ENCODE data around the gene WDR36. TPM values are rescaled to one million over a fixed set of nuclear protein-coding genes. Genes with fewer than 3 reads are reported as not detected.

The WDR36 gene
- total RNA-seq, result 27.5 TPM

GRCh38 chr5:111092062-111092853, at the start of gene WDR36:
WDR36 (plus strand) TSS chr5:111092348; CDS start chr5:111092457, 109 bp downstream.
- Histone ChIP-seq H3K4me1 (peaks cover 26% of the 10 kb centered on the region), H3K27me3 (no peaks in the 10 kb centered on the region), H3K4me3 (peak within 1 kb of the TSS; percentile 71 to 83), H3K9me3 (no peaks in the 10 kb centered on the region), H3K36me3 (peaks cover 0 to 11% of the 10 kb centered on the region in 2 donors), H3K27ac (peak within 1 kb of the TSS; percentile 37)
- intact Hi-C loops (cut with DNase I), result no loop called here
- DNase-seq (ENCODE audit: extremely low spot score in 2 of 2), result peak in 1 of 2 donors; percentile 95
- TF ChIP-seq POLR2AphosphoS5 (IDR thresholded peaks at IDR 0.05; ENCODE audit: insufficient read depth in 1 of 2, low read depth in 1 of 2) (peak; percentile 86 to 95), POLR2A (IDR thresholded peaks at IDR 0.05) (no peak)
- TF ChIP-seq, protein P1, sequence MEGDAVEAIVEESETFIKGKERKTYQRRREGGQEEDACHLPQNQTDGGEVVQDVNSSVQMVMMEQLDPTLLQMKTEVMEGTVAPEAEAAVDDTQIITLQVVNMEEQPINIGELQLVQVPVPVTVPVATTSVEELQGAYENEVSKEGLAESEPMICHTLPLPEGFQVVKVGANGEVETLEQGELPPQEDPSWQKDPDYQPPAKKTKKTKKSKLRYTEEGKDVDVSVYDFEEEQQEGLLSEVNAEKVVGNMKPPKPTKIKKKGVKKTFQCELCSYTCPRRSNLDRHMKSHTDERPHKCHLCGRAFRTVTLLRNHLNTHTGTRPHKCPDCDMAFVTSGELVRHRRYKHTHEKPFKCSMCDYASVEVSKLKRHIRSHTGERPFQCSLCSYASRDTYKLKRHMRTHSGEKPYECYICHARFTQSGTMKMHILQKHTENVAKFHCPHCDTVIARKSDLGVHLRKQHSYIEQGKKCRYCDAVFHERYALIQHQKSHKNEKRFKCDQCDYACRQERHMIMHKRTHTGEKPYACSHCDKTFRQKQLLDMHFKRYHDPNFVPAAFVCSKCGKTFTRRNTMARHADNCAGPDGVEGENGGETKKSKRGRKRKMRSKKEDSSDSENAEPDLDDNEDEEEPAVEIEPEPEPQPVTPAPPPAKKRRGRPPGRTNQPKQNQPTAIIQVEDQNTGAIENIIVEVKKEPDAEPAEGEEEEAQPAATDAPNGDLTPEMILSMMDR (IDR thresholded peaks at IDR 0.05), result no peak

DNA sequence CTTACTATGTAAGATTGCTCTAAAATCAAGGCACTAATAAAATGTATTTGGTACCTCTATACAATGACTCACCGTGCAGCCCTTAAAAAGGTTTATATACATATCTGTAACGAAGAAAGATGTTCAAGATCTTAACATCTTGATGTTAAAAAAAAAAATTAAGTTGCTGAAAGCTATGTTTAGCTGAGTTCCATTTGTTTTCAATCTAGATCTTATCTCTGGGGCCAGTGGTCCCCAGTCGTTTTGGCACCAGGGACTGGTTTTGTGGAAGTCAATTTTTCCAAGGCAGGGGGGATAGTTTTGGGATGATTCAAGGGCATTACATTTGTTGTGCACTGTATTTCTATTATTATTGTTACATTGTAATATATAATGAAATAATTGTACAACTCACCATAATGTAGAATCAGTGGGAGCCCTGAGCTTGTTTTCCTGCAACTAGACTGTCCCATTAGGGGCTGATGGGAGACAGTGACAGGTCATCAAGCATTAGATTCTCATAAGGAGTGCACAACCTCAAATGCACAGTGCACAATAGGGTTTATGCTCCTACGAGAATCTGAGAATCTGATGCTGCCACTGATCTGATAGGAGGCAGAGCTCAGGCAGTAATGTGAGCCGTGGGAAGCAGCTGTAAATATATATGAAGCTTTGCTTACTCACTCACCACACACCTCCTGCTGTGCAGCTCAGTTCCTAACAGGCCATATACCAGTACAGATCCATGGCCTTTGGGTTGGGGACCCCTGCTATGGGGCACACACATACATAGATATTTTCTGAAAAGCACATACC, 48.2 kb upstream of the WDR36 start:
- H3K4me3 ChIP-seq, result no peak overlapping the region
- H3K36me3 ChIP-seq, result no peaks in the 10 kb centered on the region
- intact Hi-C loops (cut with DNase I), result no loop called here
- TF ChIP-seq POLR2A (IDR thresholded peaks at IDR 0.05) (no peak), POLR2AphosphoS5 (IDR thresholded peaks at IDR 0.05; ENCODE audit: insufficient read depth in 1 of 2, low read depth in 1 of 2) (no peak)
- no peaks in the 10 kb centered on the region for H3K4me1 ChIP-seq
- H3K9me3 ChIP-seq, result no peaks in the 10 kb centered on the region
- H3K27ac ChIP-seq, result no peak overlapping the region
- no peaks in the 10 kb centered on the region for H3K27me3 ChIP-seq
- no peak for DNase-seq (ENCODE audit: extremely low spot score in 2 of 2)

- no peaks in the 10 kb centered on the region for H3K36me3 ChIP-seq
- TF ChIP-seq, protein P1 (IDR thresholded peaks at IDR 0.05), result no peak
- no peak for TF ChIP-seq POLR2A (IDR thresholded peaks at IDR 0.05)
- no peak for TF ChIP-seq POLR2AphosphoS5 (IDR thresholded peaks at IDR 0.05; ENCODE audit: insufficient read depth in 1 of 2, low read depth in 1 of 2)
- H3K4me1 ChIP-seq, result no peaks in the 10 kb centered on the region
- intact Hi-C loops (cut with DNase I), result no loop called here
- H3K27me3 ChIP-seq, result no peaks in the 10 kb centered on the region
- H3K4me3 ChIP-seq, result no peak overlapping the region
- no peak for DNase-seq (ENCODE audit: extremely low spot score in 2 of 2)
- H3K9me3 ChIP-seq, result no peaks in the 10 kb centered on the region
- no peak overlapping the region for H3K27ac ChIP-seq
These were observed 34.1 kb upstream of the WDR36 start for GRCh38 chr5:111058064-111058463.

- no peak overlapping the region for H3K4me3 ChIP-seq
- TF ChIP-seq POLR2AphosphoS5 (IDR thresholded peaks at IDR 0.05; ENCODE audit: insufficient read depth in 1 of 2, low read depth in 1 of 2) (no peak), POLR2A (IDR thresholded peaks at IDR 0.05) (no peak)
- TF ChIP-seq, protein P1 (IDR thresholded peaks at IDR 0.05), result no peak
- H3K27me3 ChIP-seq, result no peaks in the 10 kb centered on the region
- H3K4me1 ChIP-seq, result no peaks in the 10 kb centered on the region
- H3K27ac ChIP-seq, result no peak overlapping the region
- no peak for DNase-seq (ENCODE audit: extremely low spot score in 2 of 2)
- no peaks in the 10 kb centered on the region for H3K36me3 ChIP-seq
- H3K9me3 ChIP-seq, result no peaks in the 10 kb centered on the region
- intact Hi-C loops (cut with DNase I), result no loop called here
These were observed 32.0 kb upstream of the WDR36 start for GRCh38 chr5:111060169-111060568.

DNA sequence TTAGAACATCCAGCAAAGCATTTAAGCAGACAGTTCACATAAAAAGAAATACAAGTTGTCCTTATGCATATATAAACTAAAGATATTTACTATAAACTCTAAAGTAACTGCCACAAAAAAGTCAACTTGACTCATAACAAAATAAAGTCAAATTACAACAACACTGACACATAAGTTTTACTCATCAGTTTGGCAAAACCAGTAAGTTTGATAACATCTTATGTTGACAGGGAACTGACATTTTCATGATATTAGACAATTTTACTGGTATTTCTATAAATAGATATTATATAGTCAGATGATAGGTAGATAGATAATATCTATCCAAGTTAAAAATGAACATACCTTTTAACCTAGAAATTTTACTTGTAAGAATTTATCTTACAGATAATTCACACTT, 30.5 kb upstream of the WDR36 start:
- no peak for DNase-seq (ENCODE audit: extremely low spot score in 2 of 2)
- H3K27me3 ChIP-seq, result no peaks in the 10 kb centered on the region
- H3K9me3 ChIP-seq, result no peaks in the 10 kb centered on the region
- TF ChIP-seq, protein P1 (IDR thresholded peaks at IDR 0.05), result no peak
- TF ChIP-seq POLR2A (IDR thresholded peaks at IDR 0.05), result no peak
- H3K4me1 ChIP-seq, result no peaks in the 10 kb centered on the region
- H3K27ac ChIP-seq, result no peak overlapping the region
- intact Hi-C loops (cut with DNase I), result no loop called here
- H3K4me3 ChIP-seq, result no peak overlapping the region
- no peaks in the 10 kb centered on the region for H3K36me3 ChIP-seq

Data from vagina (tissue), 2 donors.